Lung microvascular endothelial cell (primary cell): ENCODE data around the gene SULF2. TPM values are rescaled to one million over a fixed set of nuclear protein-coding genes. Genes with fewer than 3 reads are reported as not detected.

Experiments
- DNase-seq, 2 donors: peaks; one replicate each; pipeline versions ENCODE4 v3.0.0 to v3.0.0-alpha.2; 2010; ENCODE audit warnings: low read depth in 2 of 2
- total RNA-seq: library from RNA; depleted of rRNA; stranded (reverse); fragments of >200 nt; gene quantifications from 2 replicates; pipeline ENCODE4 v1.2.1, GENCODE V29; 2014

SULF2 gene
- total RNA-seq, 1 donor from 2014 or later: 119 TPM

DNA sequence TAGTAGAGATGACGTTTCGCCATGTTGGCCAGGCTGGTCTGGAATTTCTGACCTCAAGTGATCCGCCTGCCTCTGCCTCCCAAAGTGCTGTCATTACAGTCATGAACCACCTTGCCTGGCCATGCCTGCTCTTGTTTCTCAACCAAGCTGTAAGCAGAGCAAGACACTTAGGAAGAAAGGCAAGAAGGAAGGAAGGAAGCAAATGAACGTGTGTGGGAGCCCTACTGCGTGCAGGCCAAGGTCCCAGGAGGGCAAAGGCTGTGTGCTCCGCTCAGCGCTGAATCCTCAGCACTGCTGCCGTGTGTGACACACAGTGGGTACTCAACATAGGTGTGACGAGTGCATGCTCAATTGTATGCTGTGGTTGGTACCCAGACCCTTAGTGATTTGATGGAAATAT is 47.4 kb downstream of the SULF2 start:
- no peak for DNase-seq

DNA sequence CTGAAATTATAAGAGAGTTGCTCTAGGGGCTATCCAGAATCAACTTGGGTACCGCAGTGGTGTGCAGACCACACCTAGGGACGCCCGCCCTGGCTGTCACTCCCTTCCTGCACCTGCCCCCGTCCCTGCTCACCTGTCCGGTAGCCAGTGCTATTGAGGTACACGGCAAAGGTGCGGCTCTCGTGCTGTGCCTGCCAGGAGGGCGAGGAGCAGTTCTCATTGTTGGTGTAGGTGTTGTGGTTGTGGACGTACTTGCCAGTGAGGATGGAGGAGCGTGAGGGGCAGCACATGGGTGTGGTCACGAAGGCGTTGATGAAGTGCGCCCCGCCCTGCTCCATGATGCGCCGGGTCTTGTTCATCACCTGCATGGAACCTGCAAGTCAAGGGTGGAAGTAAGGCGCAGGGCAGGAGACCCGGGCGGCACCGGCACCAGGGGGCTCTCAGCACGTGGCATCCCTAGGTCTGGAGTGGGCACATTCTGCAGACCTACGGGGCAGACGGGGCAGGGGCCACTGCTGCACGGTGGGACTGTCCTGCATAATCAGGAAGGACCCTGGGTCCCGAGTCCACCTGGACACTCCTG is 48.6 kb downstream of the SULF2 start:
- DNase-seq: no peak

GRCh38 chr20:47735412-47736400 is 49.6 kb downstream of the SULF2 start:
- DNase-seq: no peak

GRCh38 chr20:47734870-47735269 is 50.4 kb downstream of the SULF2 start:
- DNase-seq: no peak

GRCh38 chr20:47733892-47734291 is 51.4 kb downstream of the SULF2 start:
- DNase-seq: no peak

DNA sequence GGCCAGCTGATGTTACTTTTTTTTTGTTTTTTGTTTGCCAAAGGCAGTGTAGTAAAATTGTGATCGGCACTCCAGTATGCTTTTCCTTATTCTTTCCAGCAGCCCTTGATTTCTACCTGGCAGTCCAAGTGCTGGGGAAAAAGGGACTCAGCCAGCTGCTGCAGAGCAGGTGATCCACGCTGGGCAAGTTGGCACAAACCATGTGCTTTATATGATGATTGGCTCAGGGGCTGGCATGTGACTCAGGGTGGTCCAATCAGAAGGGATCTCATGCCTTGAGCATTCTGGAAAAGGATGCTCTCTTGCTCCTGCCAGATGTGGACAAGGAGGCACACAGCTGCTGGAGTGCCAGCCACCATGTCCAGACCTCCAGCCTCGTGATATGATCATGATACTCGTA is 54.5 kb downstream of the SULF2 start:
- DNase-seq: no peak

GRCh38 chr20:47729472-47729871 is 55.8 kb downstream of the SULF2 start:
- no peak for DNase-seq

- DNase-seq: no peak
Observed at GRCh38 chr20:47727909-47728361, 57.3 kb downstream of the SULF2 start.

DNA sequence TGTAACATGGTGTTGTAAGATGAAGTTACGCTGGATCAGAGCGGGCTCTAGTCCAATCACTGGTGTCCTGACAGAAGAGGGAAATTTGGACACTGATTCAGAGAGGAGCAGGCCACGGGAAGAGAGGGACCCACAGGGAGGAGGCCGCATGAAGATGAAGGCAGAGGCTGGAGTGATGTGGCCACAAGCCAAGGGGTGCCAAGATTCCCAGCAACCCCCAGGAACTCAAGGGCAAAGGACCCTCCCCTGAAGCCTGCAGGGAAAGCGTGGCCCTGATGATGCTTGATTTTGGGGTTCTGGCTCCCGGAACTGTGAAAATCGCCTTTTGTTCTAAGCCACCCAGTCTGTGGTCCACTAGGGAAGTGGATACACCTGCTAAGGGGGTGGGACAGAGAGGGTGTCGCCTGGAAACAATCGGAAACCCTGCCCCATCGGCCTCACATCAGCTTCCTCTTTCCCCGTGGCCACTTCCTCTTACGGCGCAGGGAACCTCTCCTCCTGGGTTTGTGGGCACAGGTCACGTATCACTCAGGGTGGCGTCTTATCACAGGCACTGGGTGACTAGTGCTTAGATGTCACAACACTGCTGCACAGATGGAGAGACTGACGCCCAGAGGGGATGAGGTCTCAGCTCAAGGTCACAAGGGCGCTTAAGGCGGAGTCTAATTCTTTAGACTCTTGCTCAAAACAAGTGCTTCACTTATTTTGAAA is 58.0 kb downstream of the SULF2 start:
- DNase-seq: peak in 1 of 2 donors; percentile 18

DNA sequence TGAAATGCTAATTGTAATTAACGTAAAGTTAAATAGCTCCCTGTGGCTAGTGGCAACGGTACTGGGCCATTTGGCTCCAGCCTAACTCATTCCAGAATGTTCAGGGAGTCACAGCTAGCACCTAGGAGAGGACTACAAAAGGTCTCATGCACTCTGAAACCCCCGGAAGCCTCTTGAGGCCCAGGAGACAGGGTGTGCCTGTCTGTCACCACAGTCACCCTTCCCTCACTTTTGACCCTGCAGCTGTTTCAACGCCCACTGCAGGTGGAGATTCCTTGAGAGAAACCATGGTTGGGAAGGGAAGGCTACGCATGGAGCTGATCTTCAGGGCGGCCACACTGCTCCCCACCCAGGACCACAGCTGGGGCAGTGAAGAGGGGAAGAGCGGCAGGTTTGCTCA is 58.6 kb downstream of the SULF2 start:
- no peak for DNase-seq

DNA sequence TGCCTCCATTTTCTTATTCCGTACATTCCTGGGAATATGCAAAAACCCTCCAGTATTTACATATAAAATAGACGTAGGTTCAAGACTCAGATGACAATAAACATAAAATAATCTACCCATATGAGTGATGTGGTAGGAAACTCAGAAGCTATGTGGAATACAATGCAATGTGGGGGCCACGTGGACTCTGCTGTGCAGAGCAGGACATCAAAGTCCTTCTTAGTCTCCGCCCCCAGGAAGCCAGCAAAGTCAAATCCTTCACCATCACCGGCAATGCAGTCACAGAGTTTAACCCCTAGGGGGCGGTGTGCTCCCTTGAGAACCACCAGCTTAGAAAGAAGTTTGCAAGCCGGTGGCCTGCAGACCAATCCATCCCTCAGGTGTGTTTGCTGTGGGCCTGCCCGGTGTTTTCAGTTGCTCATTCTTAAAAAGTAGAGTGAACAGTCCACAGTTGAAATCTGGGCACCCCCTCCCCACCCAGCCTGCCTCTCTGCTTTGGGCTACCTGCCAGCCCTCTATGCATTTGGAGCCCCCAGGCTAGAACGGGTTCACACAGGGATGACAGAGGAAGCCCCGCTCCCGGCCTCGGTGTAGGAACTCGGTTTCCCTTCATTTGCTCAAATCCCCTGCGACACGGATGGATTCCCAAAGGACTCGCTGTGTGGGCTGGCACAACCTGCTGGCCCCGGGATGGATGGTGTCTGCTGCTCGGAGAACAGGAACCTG is 59.9 kb downstream of the SULF2 start:
- DNase-seq: peak; percentile 91 to 92

- no peak for DNase-seq
Observed at GRCh38 chr20:47724910-47725247, 60.4 kb downstream of the SULF2 start.

- no peak for DNase-seq
Observed at GRCh38 chr20:47724396-47724795, 60.9 kb downstream of the SULF2 start.

- DNase-seq: no peak
Observed at GRCh38 chr20:47723322-47723721, 62.0 kb downstream of the SULF2 start.

DNA sequence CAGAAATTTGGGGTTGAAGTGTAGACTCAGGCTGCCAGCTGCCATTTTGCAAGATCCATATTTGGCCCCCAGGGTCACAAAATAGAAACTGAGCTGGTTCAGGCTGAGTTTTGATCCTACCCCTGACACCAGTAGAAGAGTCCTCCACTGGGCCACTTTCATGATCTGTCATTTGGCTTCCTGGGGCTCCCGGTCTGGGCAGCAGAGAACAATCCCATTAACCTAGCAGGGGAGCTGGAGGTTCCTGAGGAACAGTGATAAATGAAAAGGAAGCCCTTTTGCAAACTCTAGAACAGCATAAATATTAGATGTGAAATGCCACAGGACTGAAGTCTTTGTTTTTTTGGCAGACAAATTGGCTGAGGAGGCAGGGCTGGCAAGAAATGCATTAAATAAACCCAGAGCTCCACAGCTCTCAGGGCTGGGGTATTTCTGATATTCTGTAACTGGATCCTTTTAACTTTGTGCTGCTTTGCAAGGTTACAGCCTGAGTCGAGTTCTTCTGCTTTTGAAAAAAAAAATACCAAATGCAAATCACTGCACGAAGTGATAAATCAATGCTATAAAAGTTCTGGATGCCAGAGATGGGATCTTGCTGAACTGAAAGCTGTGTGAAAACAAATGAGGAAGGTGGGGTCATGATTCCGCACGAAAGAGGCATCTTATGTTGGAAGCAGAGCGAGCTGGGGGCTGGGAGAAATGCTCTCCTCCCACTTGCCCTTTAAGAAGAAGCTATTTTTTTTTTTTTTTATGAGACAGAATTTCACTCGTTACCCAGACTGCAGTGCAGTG is 64.4 kb downstream of the SULF2 start:
- peak; percentile 48 to 61 for DNase-seq

- peak in 1 of 2 donors; percentile 88 for DNase-seq
Observed at GRCh38 chr20:47719625-47720024, 65.7 kb downstream of the SULF2 start.

DNA sequence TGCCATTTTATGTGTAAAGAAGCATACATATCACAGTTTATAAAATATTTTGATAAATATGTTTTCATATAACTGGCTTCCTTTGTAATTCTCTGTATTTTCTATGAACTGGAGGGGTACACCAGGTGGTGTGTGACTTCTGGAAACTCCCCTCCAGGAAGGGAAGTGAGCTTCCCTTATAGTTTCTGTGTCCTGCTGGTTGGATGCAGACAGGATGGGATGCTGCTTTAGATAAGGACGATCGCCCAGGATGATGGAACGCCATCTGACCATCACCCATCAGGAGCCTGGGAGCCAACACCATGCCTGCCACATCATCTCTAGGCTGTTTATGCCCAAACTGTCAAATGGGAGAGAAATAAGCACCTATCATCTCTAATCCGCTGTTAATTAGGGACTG is 66.1 kb downstream of the SULF2 start:
- DNase-seq: peak; percentile 45 to 83

DNA sequence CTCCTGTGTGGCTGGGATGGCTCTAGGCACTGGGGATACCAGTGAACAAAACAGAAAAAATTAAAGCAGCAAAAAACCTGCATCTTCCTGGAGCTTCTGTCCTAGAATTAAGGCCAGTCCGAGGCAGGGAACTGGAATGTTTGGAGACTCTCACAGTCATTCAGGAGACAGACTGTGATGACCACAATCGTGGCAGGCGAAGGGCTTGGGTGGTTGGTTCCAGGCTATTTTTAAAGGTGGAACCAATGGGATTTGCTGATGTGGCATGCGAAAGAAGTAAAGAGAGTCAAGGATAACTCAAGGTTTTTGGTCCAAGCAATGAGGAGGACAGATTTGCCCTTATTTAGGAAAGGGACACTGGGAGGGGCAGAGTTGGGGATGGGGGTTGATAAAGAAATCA is 66.9 kb downstream of the SULF2 start:
- no peak for DNase-seq

GRCh38 chr20:47717421-47717820 is 67.9 kb downstream of the SULF2 start:
- peak; percentile 53 to 74 for DNase-seq

- peak; percentile 59 to 90 for DNase-seq
Observed at GRCh38 chr20:47713878-47714450, 71.3 kb downstream of the SULF2 start.
